PFSK-1 (cell line): Measurements from ENCODE around the gene PEX7.

Source experiments
- POLR2AphosphoS5 ChIP-seq: IDR thresholded peaks from 2 replicates; pipeline ENCODE4 v1.6.1; 2012; ENCODE audit warnings: low read depth, mild to moderate bottlenecking, control low read depth, low read length, moderate library complexity
- REST ChIP-seq, 2 experiments: IDR thresholded peaks; 2 replicates each; pipeline versions ENCODE4 v1.6.1 to v1.8.0; 2011 to 2012; ENCODE audit warnings: low read depth in 2 of 2, low read length in 2 of 2, control low read depth in 1 of 2, inconsistent platforms in 1 of 2, mild to moderate bottlenecking in 1 of 2, moderate library complexity in 1 of 2; ENCODE audit not compliant: insufficient read depth in 1 of 2
- TAF1 ChIP-seq: IDR thresholded peaks from 2 replicates; pipeline ENCODE4 v1.6.1; 2012; ENCODE audit warnings: low read length, control low read depth, borderline replicate concordance; ENCODE audit not compliant: insufficient read depth

GRCh38 chr6:136930528-136930927, 108.1 kb downstream of the PEX7 start:
- no peak for TF ChIP-seq REST (IDR thresholded peaks at IDR 0.05; ENCODE audit: insufficient read depth in 1 of 2, low read depth in 2 of 2, low read length in 2 of 2)
- no peak for TF ChIP-seq POLR2AphosphoS5
- no peak for TF ChIP-seq TAF1
